Breast epithelium (tissue), 4 donors: ENCODE results near the gene OR9A2. TPM values are rescaled to one million over a fixed set of nuclear protein-coding genes. Genes with fewer than 3 reads are reported as not detected.
"Not testable (repeated sequence)": the region's sequence is repeated elsewhere in the genome, so short reads cannot be mapped to it uniquely, and the experiment has no call there.

ENCODE experiments used
- DNase-seq, 2 donors: peaks; one replicate each; pipeline ENCODE4 v3.0.0-alpha.2; 2019; ENCODE audit warnings: low spot score in 2 of 2
- H3K27ac ChIP-seq, 2 donors: fragments of 200-600 bp; sonication (generic) in 1 of 2; one replicate each; pipeline ENCODE4 v1.5.1; 2016 to 2019; ENCODE audit warnings: mild to moderate bottlenecking in 1 of 2
- H3K27me3 ChIP-seq, 2 donors: fragments of 200-600 bp; sonication (generic) in 1 of 2; one replicate each; pipeline versions ENCODE4 v1.5.1 to v1.6.0; 2017 to 2019; ENCODE audit warnings: control low read depth in 1 of 2, mild to moderate bottlenecking in 1 of 2
- H3K36me3 ChIP-seq: fragments of 200-600 bp; one replicate; pipeline ENCODE4 v1.5.1; 2019
- H3K4me1 ChIP-seq, 2 donors: fragments of 200-600 bp; sonication (generic); one replicate each; pipeline ENCODE4 v1.5.1; 2016 to 2019; ENCODE audit warnings: control low read depth in 1 of 2
- H3K4me3 ChIP-seq, 3 donors: fragments of 200-600 bp; sonication (generic); 1 replicate in 2 of 3; 2 replicates in 1 of 3; pipeline ENCODE4 v1.5.1; 2016 to 2019; ENCODE audit warnings: mild to moderate bottlenecking in 3 of 3, moderate library complexity in 2 of 3
- H3K9me3 ChIP-seq, 2 donors: fragments of 200-600 bp; sonication (generic) in 1 of 2; one replicate each; pipeline ENCODE4 v1.5.1; 2016 to 2019; ENCODE audit warnings: control low read depth in 1 of 2
- POLR2A ChIP-seq: fragments of 450-650 bp; IDR thresholded peaks from one replicate; pipeline ENCODE4 v1.6.1; 2016; ENCODE audit warnings: antibody characterized with exemption, mild to moderate bottlenecking, moderate library complexity
- POLR2AphosphoS5 ChIP-seq, 3 donors: sonication (generic); formaldehyde crosslinking; IDR thresholded peaks; one replicate each; pipeline ENCODE4 v1.6.1; 2017; ENCODE audit warnings: antibody characterized with exemption in 3 of 3
- intact Hi-C: fragments of 100-400 bp; cut with DNase I; formaldehyde crosslinking; loops from one replicate; pipeline ENCODE4 v1.15.1; 2023; ENCODE audit warnings: low total_unique reads
- total RNA-seq, 3 donors: library from RNA; depleted of rRNA; stranded (reverse); fragments of >200 nt; gene quantifications; one replicate each; pipeline ENCODE4 v1.1.0, GENCODE V29; 2016
- TF ChIP-seq, protein P1 (sequence below), 3 donors: fragments of 450-650 bp; IDR thresholded peaks; one replicate each; pipeline ENCODE4 v1.5.1; 2016 to 2017; ENCODE audit warnings: antibody characterized with exemption in 3 of 3, mild to moderate bottlenecking in 3 of 3, moderate library complexity in 3 of 3

The OR9A2 gene
- total RNA-seq, 3 donors from 2014 or later: 1.2 to 2.0 TPM; not detected in 1

DNA sequence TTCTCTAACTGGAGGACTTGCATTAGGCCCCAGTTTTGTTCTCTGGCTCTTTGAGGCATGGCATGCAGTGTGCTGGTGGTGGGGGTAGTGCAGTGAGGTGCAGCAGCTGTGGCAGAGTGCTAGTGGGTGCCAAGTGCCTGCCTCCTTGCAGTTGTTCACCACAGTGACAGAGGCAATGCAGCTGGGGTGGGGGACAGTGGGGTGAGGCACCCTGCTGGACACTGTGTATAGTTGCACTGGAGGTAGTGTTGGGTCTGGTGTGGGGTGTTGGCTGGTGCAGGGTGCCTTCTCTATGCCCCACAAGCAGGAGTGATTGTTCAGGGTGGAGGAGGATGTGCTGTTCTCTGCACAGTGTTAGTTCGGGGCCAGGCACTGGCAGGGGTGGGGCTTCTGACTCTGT lies 43.1 kb downstream of the OR9A2 start:
- TF ChIP-seq, protein P1, sequence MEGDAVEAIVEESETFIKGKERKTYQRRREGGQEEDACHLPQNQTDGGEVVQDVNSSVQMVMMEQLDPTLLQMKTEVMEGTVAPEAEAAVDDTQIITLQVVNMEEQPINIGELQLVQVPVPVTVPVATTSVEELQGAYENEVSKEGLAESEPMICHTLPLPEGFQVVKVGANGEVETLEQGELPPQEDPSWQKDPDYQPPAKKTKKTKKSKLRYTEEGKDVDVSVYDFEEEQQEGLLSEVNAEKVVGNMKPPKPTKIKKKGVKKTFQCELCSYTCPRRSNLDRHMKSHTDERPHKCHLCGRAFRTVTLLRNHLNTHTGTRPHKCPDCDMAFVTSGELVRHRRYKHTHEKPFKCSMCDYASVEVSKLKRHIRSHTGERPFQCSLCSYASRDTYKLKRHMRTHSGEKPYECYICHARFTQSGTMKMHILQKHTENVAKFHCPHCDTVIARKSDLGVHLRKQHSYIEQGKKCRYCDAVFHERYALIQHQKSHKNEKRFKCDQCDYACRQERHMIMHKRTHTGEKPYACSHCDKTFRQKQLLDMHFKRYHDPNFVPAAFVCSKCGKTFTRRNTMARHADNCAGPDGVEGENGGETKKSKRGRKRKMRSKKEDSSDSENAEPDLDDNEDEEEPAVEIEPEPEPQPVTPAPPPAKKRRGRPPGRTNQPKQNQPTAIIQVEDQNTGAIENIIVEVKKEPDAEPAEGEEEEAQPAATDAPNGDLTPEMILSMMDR (IDR thresholded peaks at IDR 0.05): no peak
- no peak for TF ChIP-seq POLR2A
- no peak for TF ChIP-seq POLR2AphosphoS5 (IDR thresholded peaks at IDR 0.05)
- Histone ChIP-seq H3K27me3 (no peaks in the 10 kb centered on the region), H3K9me3 (peaks cover 0 to 11% of the 10 kb centered on the region in 2 donors), H3K4me1 (no peaks in the 10 kb centered on the region), H3K27ac (no peak overlapping the region), H3K36me3 (no peaks in the 10 kb centered on the region), H3K4me3 (no peak overlapping the region)
- intact Hi-C loops: no loop called here
- no peak for DNase-seq

DNA sequence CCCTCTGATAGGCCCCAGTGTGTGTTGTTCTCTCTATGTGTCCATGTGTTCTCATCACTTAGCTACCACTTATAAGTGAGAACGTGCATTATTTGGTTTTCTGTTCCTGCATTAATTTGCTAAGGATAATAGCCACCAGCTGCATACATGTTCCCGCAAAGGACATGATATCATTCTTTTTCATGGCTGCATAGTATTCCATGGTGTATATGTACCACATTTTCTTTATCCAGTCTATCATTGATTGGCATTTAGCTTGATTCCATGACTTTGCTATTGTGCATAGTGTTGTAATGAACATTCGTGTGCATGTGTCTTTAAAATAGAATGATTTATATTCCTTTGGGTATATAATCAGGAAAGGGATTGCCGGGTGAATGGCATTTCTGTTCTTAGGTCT lies 48.5 kb downstream of the OR9A2 start:
- H3K4me3 ChIP-seq, DNase-seq, H3K27me3 ChIP-seq, H3K4me1 ChIP-seq, H3K36me3 ChIP-seq, intact Hi-C loops, H3K27ac ChIP-seq: not testable (repeated sequence)
- H3K9me3 ChIP-seq: peaks cover 0 to 18% of the 10 kb centered on the region in 2 donors

Other genes starting within 250 kb of the OR9A2 start
- 10 to 100 TPM in 2 of 3 donors, 1 to 10 TPM in 1; 5.2 to 29.8 (median 29.6) TPM for gene EPHB6, start 172.1 kb downstream of the OR9A2 start, total RNA-seq
- 10 to 100 TPM in 2 of 3 donors, under 1 TPM in 1; under 0.01 to 19.8 (median 13.4) TPM for gene TRPV6, start 141.4 kb downstream of the OR9A2 start, total RNA-seq
- gene TRPV5, start 93.4 kb downstream of the OR9A2 start, total RNA-seq: 1 to 10 TPM in 1 of 3 donors, under 1 TPM in 1, not detected in 1; 0.15 to 1.3 TPM
- not detected for gene LLCFC1, start 87.6 kb downstream of the OR9A2 start, total RNA-seq
- gene KEL, start 64.8 kb downstream of the OR9A2 start, total RNA-seq: 1 to 10 TPM in 2 of 3 donors, under 1 TPM in 1; 0.16 to 4.3 (median 2.2) TPM
- gene OR6V1, start 25.2 kb upstream of the OR9A2 start, total RNA-seq: not detected
- gene PIP, start 104.9 kb upstream of the OR9A2 start, total RNA-seq: 1,000 to 10,000 TPM in 1 of 3 donors, 100 to 1,000 TPM in 1, 1 to 10 TPM in 1; 1.6 to 1,201 (median 140) TPM
- gene TAS2R39, start 156.3 kb upstream of the OR9A2 start, total RNA-seq: not detected
- gene TAS2R40, start 194.9 kb upstream of the OR9A2 start, total RNA-seq: not detected
- gene GSTK1, start 236.3 kb upstream of the OR9A2 start, total RNA-seq: 100 to 1,000 TPM; 196 to 242 (median 199) TPM